Stimulated activated naive CD4-positive, alpha-beta T cell (primary cell): ENCODE measurements around the gene SORT1.

Experiments
- DNase-seq, 6 experiments: peaks; one replicate each; lab custom pipeline; 2025; lab: John Stamatoyannopoulos, UW

The SORT1 gene

GRCh38 chr1:109262231-109263055, 135.3 kb downstream of the SORT1 start:
- DNase-seq: no peak

GRCh38 chr1:109261578-109261977, 136.1 kb downstream of the SORT1 start:
- no peak for DNase-seq

- no peak for DNase-seq
Measured at GRCh38 chr1:109261006-109261405, 136.7 kb downstream of the SORT1 start.

GRCh38 chr1:109259674-109260557, 137.8 kb downstream of the SORT1 start:
- no peak for DNase-seq
